GM18870 (cell line): ENCODE results near the gene ARHGAP4.

Source experiments
- ATAC-seq: cut with Tn5 transposase; IDR thresholded peaks from one replicate; pipeline ENCODE4 v1.9.1; 2021; ENCODE audit warnings: moderate library complexity; ENCODE audit not compliant: unreplicated experiment

ARHGAP4 gene

DNA sequence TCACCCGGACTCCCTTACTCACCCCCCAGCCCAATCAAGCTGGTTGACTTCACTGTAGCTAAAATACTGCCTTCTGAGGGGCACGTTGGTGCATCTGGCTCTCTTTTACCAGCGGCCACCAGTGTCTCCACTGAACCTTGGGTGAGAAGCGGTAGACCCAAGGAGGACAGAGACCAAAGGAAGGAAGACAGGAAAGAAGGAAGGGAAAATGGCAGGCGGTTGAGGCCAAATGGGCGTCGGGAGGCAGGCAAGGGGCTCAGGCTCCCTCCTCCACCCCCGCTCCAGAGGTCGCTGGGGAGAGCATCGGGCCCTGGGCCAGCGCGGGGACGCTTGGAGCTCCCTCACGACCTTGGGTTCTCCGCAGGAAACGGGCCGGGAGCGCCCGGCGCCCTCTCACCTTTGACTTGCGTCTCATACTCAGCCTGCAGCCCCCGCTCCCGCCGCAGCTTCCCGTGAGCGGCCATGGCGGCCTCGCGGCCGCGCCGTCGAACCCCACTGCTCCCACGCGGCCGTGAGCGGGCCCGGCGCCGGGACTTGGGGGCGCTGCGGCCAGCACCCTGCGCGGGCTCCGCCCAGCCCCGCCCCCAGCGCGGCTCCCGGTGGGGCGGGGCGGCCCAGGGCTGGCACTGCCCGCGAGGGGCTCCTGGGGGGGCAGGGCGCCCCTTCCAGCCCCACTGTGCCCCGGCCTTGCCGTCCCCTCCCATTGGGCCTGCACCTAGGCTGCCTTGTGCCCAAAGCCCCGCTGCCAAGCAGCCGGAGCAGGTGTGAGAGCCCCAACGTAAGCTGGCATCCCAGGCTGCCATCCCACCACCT lies at the start of gene ARHGAP4:
Gene ARHGAP4 (minus strand): TSS at position 526 of the 813 bp plus-strand sequence. CDS start 62 bp downstream, at position 464.
- ATAC-seq: no peak

DNA sequence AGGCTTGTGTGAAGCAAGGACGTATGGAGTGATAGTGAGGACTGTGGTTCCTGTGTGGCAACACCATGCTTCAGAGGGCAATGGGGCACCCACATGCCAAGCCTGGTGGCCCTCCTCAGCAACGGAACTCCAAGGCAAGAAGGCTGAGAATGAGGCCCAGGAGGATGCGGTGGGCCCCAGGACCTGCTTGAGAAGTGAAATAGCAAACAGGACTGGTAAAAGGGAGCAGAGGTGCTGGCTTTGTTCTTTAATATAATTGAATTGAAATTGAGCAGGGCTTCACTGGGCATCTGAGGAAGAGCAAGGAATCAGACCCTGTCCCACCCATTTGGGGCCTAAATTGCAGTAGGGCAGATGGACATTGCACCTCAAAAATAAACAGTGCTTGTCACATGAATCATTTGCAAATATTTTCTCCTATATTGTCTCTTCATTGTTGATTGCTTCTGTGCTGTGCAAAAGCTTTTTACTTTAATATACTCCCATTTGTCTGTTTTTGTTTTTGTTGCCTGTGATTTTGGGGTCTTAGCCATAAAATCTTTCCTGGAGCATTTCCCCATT lies 48.7 kb upstream of the ARHGAP4 start:
- ATAC-seq: no peak

DNA sequence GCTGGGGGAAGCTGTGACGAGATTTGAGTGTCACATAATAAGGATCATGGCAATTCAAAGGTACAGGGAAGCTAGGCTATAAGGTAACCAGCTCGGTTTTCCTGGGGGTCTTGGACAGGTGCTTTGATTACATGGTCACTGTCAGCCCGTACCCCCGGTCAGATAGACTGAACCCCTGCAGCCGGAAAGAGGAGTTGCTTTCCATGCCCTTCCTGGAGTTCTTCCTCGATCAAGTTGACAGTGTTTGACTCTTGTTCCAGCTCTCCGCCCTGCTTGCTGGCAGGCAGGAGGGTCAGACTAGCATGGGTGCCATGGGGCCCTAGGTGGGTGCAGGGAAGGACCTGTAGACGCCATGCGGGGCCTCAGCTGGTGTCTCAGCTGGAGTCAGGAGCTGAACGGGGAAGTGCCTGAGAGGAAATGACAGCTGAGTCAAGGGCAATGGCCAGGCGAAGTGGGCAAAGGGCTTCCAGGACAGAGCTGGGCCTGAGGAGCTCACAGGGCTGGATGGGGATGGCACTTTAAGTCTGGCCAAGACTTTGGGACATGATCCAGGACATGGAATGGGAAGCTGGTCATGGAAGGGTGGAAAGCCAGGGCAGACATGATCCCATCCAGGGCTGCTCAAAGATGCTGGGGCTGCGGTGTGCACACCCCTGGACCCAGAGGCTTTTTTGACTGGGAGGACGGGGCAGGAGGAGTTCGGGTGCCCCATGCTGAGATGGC lies 48.1 kb upstream of the ARHGAP4 start:
- ATAC-seq: no peak

DNA sequence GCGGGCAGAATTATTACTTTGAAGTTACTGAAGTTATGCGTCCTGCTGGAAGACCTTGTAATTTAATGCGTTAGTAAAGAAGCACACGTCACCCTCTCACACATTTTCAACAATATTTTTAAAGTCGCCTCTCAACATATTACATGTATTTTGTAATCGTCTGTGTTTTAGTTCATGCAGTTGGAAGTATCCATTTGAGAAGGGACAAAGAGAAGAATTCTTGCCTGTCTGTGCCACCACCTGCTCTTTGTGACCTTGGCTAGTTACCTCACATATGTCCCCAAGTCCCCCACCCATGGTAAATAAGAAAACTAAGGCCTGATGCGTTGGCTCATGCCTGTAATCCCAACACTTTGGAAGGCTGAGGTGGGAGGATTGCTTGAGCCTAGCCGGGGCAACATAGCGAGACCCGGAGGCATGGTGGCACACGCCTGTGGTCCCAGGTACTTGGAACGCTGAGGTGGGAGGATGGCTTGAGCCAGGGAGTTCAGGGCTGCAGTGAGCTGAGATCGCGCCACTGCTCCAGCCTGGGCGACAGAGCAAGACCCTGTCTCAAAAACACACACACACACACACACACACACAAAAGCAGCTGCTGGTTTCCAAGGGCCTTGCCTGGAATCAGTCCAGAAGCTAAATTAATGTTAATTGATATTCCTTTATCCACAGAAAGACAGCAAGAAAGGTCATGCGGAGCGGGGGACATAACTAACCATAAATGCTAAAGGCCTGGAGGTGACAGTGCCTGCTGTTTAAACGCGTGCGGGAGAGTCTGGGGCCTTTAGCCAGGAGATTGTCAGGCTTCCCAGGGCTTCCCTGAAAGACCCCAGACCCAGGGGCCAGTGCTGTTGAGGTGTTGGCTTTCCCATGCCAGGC lies 47.3 kb upstream of the ARHGAP4 start:
- ATAC-seq: no peak

DNA sequence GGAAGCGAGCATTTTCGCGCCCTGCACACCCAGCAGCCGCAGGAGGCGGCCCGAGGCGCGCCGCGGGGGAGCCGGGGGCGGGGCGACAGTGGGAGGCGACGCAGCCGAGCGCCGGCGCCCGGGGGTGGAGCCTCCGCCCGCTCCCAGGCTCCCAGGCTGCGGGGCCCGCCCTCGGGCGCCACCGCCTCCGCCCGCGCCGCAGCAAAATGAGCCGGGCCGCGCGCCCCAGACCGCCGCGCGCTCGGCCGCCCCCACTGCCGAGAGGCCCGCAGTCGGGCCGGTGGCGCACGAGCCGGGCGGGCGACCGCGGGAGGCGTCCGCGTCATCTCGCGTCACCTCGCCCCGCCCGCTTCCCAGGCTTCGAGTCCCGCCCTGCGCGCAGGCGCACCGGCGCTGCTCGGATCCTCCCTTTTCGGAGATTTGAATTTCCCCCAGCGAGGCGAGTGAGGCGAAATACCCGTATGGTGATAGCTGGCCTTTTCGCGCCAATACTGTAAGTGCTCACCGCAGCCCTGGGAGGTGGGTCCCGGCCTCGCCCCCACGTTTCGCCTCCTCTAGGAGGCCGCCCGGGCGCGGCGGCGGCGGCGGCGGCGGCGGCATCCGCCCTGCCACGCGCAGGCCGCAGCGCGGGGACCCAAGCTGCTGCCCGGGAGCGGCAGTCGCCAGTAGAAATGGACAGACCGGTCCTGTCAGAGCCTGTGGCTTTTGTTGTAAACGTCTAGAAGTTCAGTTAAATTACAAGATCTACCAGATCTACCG lies 46.5 kb upstream of the ARHGAP4 start, which contains the start of gene TMEM187:
Gene TMEM187 (plus strand): TSS at position 387 of the 759 bp plus-strand sequence. CDS start 9,309 bp downstream, outside the sequence.
- ATAC-seq: peak; percentile 26

DNA sequence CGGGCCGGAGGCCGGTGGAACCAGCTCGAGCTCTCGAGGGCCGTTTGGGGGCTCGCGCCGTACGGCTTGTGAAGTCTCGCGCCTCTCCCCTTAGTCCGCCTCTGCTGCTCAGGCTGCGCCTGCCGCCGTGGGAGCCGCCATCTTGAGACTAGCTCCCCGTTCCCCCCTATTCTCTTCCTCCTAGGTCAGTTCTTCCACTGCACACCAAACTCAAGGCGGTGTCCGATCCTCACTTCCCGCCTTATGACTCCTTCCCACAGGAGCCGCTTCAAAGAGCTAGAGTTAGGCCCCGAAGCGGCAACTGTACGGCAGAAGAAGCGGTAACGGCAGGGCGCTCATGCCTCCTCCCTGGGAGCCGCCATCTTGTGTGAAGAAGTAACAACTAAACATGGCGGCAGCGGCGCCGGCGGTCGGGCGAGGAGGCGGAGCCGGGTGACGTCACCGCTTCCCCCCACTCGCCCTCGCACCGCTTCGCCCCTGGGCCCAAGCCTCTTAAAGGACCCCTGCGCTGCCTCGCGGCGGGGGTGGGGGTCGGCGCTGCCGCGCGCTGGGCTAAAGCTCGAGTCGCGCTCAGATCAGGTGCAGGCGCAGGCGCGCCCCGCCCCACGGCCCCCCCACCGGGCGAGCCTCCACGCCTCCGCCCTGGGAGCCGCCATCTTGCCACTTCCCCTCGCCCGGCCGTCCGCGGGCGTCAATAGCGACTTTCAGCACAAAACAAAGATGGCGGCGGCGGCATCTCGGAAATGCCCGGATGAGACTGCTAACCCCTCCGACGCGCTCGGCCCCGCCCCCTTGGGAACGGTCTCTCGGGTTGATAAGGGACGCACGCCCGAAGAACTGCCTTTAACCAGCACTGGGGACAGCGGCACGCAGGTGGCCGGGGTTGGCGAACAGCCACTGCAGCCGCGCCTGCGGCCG lies 45.6 kb upstream of the ARHGAP4 start, which contains the start of gene HCFC1:
Gene HCFC1 (minus strand): TSS at position 369 of the 918 bp plus-strand sequence. CDS start 978 bp downstream, outside the sequence.
- ATAC-seq: peak; percentile 42

DNA sequence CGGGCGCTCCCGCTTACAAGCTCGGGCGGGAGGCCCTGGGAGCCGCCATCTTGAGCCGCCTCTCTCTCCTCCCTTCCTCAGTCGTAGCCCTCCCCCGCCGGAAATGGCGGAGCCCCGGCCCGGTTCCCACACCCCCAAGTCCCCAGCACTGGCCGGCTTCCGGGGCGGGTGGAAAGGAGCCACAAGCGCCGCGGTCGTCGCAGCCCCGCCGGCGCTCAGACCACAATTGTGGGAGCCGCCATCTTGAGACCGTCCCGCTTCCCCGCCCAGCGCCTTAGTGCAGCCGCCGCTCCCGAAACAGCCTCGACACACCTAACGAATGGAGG lies 45.0 kb upstream of the ARHGAP4 start:
- ATAC-seq: peak; percentile 27

DNA sequence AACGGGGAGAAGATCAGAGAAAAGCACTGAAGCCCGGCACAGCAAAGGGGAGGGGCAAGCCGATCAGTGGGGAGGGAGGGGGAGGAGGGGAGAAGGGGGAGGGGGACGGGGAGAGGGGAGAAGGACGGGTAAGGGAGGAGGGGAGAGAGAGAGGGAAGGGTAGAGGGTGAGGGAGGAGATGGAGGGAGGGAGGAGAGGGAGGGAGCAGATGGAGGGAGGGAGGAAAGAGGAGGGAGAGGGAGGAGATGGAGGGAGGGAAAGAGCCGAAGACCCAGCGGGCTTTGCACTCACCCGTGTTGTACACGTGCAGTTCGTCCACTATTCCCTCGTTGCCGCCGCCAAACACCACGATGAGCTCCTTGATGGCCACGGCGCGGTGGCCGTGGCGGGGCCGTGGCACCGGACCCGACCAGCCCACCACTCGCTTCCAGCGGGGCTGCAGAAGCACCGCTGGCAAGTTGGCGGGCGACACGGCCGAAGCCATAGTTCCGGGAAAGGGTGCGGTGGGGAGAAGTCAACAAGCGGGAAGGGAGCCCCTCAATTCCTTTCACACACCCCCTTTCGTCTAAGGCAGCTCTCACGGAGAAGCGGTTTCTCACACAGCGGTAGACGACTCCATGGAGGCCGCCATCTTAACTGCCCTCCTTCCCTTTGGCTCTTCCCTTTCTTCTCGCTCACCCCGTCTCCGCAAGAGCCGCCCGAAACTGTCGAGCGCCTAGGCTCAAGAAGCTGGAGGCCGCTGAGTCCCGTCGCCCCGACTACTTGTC lies 44.5 kb upstream of the ARHGAP4 start:
- ATAC-seq: peak; percentile 8

DNA sequence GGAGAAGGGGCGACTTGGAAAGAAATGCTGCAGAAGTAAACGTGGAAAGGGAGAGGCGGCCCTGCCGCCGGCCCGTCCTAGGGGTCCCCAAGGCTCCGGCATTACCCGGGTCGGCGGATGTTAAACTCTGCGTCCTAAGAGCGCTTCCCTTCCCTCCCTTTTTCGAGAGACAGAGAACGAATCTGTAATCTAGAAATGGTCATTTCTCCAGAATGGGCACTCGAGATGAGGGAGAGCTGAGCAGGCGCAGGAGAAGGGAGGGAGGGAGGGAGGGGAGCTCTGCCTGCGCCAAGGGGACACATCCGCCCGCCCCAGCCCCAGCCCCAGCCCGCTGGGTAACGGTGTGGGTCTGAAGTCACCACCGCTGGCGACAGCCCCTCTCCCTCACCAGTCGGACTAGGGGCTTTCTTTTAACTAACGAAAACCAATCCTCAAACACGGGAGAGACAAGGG lies 43.9 kb upstream of the ARHGAP4 start:
- no peak for ATAC-seq

DNA sequence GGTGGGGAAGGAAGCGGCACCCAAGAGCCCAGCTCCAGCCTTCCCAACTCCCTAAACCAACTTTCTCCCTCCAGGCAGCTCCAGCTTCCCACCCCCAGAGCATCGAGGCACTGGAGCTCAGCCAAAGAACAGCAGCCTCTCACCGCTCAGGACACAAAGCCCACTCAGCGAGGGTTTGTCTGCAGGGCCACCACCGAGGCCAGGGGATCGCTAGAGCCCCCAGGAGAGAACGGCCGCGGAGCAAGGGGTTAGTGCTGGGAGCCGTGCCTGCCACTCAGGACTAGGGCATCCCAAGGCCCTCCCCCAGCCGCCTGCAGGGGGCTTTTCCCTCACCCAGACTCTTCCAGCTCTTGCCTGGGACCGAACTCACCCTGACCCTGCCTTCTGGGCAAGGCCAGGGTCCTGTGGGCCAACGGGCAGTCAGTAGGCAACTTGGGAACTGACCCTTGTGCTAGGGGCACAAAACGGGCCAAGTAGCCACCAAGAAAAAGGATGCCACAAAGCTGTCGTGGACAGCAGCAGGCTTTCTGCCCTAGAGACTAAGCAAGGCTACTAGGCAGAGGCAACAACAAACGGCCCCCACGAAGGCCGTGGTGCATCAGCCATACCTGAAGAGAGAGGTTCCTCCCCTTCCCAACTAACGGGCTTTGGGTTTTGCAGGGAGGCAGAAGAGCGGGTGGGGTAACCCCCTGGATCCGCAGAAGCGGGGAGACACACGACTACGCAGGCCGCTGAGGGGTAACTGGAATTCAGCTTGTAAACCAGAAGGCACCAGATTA lies 43.2 kb upstream of the ARHGAP4 start:
- no peak for ATAC-seq

DNA sequence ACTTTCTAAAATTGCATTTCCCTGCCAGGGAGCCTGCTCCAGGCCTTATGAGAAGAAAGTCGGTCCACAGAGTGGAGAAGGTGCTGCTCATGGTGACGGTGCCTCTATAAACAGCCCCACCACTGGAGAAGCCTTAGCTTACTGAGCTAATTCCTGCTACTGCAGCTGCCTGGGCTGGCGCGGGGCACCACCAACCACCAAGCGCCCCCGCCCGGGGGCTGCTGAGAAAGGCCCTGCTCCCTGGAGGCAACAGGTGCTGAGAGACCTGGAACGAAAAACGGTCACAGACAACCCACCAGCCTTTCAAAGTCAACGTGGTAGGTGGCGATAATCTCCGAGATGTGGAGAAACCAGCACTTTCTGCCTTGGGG lies 42.7 kb upstream of the ARHGAP4 start:
- ATAC-seq: no peak

DNA sequence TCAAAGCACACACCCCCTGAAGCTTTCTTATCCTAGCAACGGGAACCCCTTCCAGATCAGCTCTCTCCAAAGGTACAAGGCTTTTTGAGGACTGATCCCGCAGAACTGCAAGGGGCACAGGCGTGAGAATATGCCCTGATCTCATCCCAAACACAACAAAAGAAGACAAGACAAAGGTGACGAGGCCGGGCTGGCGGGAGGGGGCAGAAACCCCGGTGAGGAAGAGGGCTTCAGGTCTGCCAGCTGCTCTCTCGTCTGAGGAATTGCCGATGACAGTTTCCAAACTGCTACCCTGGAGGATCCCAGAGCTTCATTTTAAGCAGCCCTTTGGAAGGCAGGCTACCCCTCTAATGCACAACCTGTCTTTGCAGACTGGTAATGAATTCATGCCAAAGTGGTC lies 42.2 kb upstream of the ARHGAP4 start:
- no peak for ATAC-seq

DNA sequence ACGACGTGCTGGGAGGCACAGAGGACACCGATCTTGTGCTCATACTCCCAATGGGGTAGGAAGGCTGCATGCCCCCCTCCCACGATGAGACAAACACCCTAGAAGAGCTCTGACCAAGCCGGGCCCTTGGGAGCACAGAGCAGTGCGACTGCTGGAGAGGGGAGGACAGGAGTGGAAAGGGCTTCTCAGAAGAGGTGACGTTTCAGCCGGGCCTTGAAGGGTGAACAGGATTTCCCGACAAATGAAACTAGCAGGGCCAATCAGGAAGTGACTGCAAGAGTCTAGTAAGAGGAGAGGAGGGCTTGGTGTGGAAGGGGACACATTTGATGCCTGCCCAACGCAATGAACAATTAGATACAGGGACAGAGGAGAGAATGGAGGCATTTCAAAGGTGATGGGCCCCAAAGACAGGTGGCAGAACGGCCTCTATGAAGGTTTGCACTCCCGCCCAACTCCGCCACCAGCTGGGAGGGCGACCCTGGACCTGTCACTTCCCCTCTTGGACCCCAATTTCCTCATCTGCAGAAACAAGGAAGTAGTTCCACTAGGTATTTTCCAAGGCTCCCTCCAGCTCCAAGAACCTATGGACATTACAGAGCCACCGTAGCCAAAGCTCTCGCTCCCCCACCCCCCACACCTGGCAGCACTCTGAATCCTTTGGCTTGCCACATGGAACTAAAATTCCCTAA lies 41.6 kb upstream of the ARHGAP4 start:
- no peak for ATAC-seq

DNA sequence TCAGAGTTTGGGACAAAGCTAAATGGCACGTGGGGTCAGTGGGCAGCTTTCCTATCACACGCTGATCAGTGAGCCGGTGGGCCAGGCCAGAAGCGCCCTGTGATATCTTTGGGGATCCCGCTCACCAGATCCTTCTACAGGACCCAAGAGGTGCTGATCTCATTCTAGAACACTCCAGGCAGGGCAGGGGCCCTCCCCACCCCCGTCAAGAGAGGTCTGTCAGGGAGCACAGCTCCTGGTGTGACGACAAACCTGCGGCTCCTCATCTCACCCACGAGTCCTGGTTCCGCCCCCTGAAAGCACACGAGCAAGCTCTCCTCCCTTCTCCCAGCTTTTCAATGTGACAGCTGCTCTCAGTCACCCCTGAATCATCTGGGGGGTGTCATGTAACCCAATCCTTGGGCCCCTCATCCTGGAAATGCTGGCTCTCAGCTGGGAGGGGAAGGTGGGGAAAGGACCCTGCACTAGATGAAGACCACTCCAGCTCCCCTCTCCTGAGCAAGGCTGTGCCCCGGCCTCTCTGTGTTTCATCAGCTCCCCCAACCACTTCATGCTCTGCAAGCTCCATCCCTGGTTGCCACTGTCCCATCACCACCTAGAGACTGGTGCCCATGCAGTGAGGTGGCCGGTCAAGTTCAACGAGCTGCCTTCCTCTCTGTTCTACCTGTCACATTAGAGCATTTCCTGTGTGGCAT lies 40.9 kb upstream of the ARHGAP4 start:
- no peak for ATAC-seq

DNA sequence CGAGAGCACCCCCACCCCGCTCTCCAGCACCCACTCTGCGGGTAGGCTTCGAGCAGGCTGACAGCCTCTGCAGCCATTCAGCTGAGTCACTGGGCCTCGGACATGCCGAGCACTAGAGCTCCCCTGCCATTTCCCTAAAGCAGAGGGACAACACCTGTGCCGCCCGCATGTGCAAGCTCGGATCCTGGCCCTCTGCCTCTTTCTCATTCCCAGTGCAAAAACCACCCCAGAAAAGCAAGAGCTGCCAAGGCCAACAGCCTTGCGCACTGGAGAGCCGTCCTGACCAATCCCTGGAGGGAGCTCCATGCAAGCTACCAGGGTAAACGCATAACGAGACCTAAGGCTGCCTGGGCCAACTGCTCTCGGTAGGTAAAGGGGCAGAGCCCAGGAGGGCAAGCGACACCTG lies 40.2 kb upstream of the ARHGAP4 start:
- ATAC-seq: no peak

DNA sequence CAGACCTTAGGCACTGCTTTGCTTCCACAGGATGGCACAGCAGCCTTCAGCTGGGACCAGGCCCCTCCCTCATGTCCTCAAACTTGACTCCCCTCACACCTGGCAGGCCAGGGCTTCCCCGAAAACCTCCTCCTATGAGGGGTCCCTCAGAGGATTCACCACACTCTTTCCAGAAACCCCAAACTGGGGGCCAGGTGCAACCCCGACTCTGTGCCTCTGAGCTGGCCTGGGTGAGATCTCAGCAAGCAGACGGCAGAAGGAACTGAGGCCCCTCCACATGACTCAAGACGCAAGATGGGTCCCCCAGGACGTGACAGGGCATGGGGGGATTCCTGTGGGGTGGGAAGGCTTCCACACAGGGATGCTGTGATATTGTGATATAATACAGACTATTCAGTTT lies 39.3 kb upstream of the ARHGAP4 start:
- ATAC-seq: no peak
